B cell (primary cell): Measurements from ENCODE around the gene CPD. TPM values are rescaled to one million over a fixed set of nuclear protein-coding genes. Genes with fewer than 3 reads are reported as not detected.

Experiments
- ATAC-seq: fragments of 200-7000 bp; cut with Tn5 transposase; one replicate; pipeline ENCODE4 v1.10.0; 2021; ENCODE audit warnings: low read depth, mild to moderate bottlenecking, moderate number of reproducible peaks, moderate library complexity
- CTCF ChIA-PET: fragments of 350-600 bp; sonication (Branson Sonifier 250); formaldehyde crosslinking; loops from one replicate; lab custom pipeline; 2021; ENCODE audit warnings: antibody characterized with exemption, inconsistent platforms; lab: Charles Lee
- POLR2A ChIA-PET: fragments of 350-600 bp; sonication (Branson Sonifier 250); formaldehyde crosslinking; loops from one replicate; lab custom pipeline; 2021; ENCODE audit warnings: antibody characterized with exemption; lab: Charles Lee
- DNase-seq: peaks from one replicate; pipeline ENCODE4 v3.0.0; 2013
- H2AFZ ChIP-seq: 2 replicates; pipeline ENCODE4 v1.6.1; 2012; ENCODE audit warnings: mild to moderate bottlenecking, low read depth, low read length; ENCODE audit not compliant: insufficient read depth, poor library complexity, severe bottlenecking
- H3K27ac ChIP-seq, 2 donors: 1 replicate in 1 of 2; 2 replicates in 1 of 2; pipeline ENCODE4 v1.5.1; 2012 to 2013; ENCODE audit warnings: low read length in 2 of 2, mild to moderate bottlenecking in 2 of 2, moderate library complexity in 1 of 2
- H3K27me3 ChIP-seq, 4 experiments: fragments of 200-600 bp in 1 of 4; sonication (generic) in 1 of 4; replicated peaks in 1 of 4; 1 replicate in 2 of 4; 2 replicates in 2 of 4; pipeline versions ENCODE4 v1.6.1 to v1.7.0; 2013 to 2016; ENCODE audit warnings: low read length in 3 of 4, mild to moderate bottlenecking in 2 of 4, mixed read lengths in 1 of 4, moderate library complexity in 1 of 4; ENCODE audit not compliant: insufficient read depth in 4 of 4, control insufficient read depth in 3 of 4; ENCODE audit errors: control extremely low read depth in 1 of 4
- H3K36me3 ChIP-seq, 2 experiments: replicated peaks in 1 of 2; 1 replicate in 1 of 2; 2 replicates in 1 of 2; pipeline versions ENCODE4 v1.6.1 to v1.7.1; 2013; ENCODE audit warnings: low read length in 1 of 2; ENCODE audit not compliant: insufficient read depth in 2 of 2, control insufficient read depth in 1 of 2; ENCODE audit errors: control extremely low read depth in 1 of 2, extremely low read depth in 1 of 2
- H3K4me1 ChIP-seq, 2 donors: fragments of 200-600 bp in 1 of 2; sonication (generic) in 1 of 2; 1 replicate in 1 of 2; 2 replicates in 1 of 2; pipeline versions ENCODE4 v1.5.1 to v1.6.1; 2013 to 2017; ENCODE audit warnings: low read length in 2 of 2; ENCODE audit not compliant: control insufficient read depth in 2 of 2, insufficient read depth in 2 of 2
- H3K4me2 ChIP-seq: replicated peaks from 2 replicates; pipeline ENCODE3; 2012; ENCODE audit warnings: mild to moderate bottlenecking, low read depth, low read length; ENCODE audit not compliant: poor library complexity, severe bottlenecking
- H3K4me3 ChIP-seq, 5 experiments: fragments of 200-600 bp in 1 of 5; sonication (generic) in 1 of 5; 1 replicate in 3 of 5; 2 replicates in 2 of 5; pipeline versions ENCODE4 v1.5.1 to v1.7.0; 2011 to 2016; ENCODE audit warnings: low read length in 4 of 5, mild to moderate bottlenecking in 4 of 5, low read depth in 2 of 5, control low read depth in 1 of 5, moderate library complexity in 1 of 5; ENCODE audit not compliant: insufficient read depth in 1 of 5; ENCODE audit errors: control extremely low read depth in 1 of 5, extremely low read depth in 1 of 5
- H3K79me2 ChIP-seq: fragments of 200-600 bp; sonication (generic); one replicate; pipeline ENCODE4 v1.6.0; 2016; ENCODE audit warnings: low read length; ENCODE audit not compliant: control insufficient read depth, insufficient read depth
- H3K9ac ChIP-seq: fragments of 200-600 bp; sonication (generic); 2 replicates; pipeline ENCODE4 v1.6.1; 2017; ENCODE audit warnings: mild to moderate bottlenecking, low read length, moderate library complexity
- H3K9me3 ChIP-seq, 3 donors: one replicate each; pipeline versions ENCODE4 v1.6.1 to v1.7.1; 2013; ENCODE audit warnings: low read length in 2 of 3; ENCODE audit not compliant: control insufficient read depth in 2 of 3, insufficient read depth in 1 of 3; ENCODE audit errors: control extremely low read depth in 1 of 3
- H4K20me1 ChIP-seq: 2 replicates; pipeline ENCODE4 v1.6.0; 2012; ENCODE audit warnings: mild to moderate bottlenecking, low read length; ENCODE audit not compliant: insufficient read depth, control insufficient read depth, poor library complexity, severe bottlenecking
- H3K27ac Mint-ChIP-seq: one replicate; pipeline ENCODE4 v1.8.0; 2021; ENCODE audit warnings: mixed read lengths
- H3K27me3 Mint-ChIP-seq: one replicate; pipeline ENCODE4 v1.8.0; 2021; ENCODE audit warnings: mixed read lengths
- H3K4me1 Mint-ChIP-seq: one replicate; pipeline ENCODE4 v1.8.0; 2021; ENCODE audit warnings: mixed read lengths
- H3K4me3 Mint-ChIP-seq: one replicate; pipeline ENCODE4 v1.8.0; 2021; ENCODE audit warnings: mixed read lengths
- H3K9me3 Mint-ChIP-seq: one replicate; pipeline ENCODE4 v1.8.0; 2022; ENCODE audit warnings: mixed read lengths; ENCODE audit not compliant: insufficient read depth
- EZH2 ChIP-seq: IDR thresholded peaks from 2 replicates; pipeline ENCODE4 v1.6.1; 2012; ENCODE audit warnings: borderline replicate concordance, low read depth, mild to moderate bottlenecking, moderate library complexity, low read length; ENCODE audit not compliant: insufficient read depth, poor library complexity, severe bottlenecking
- whole genome bisulfite sequencing: methylation state at CpG from one replicate; pipeline ENCODE4 v1.1.5; 2013; ENCODE audit warnings: missing lambda C conversion rate; ENCODE audit not compliant: insufficient coverage; 5-methylcytosine and 5-hydroxymethylcytosine counted together
- intact Hi-C: fragments of 100-400 bp; cut with micrococcal nuclease; formaldehyde crosslinking; loops from one replicate; pipeline ENCODE4 v1.10.0; 2022
- polyA plus RNA-seq: library from polyadenylated mRNA; depleted of rRNA; stranded (reverse); fragments of >200 nt; gene quantifications from 2 replicates; pipeline ENCODE4 v1.2.3, GENCODE V29; 2012
- total RNA-seq, 2 donors: library from RNA; stranded (reverse); fragments of 120-200 nt in 1 of 2; gene quantifications; 1 replicate in 1 of 2; 2 replicates in 1 of 2; pipeline versions ENCODE4 v1.2.3 to v1.2.4, GENCODE V29; 2013 to 2022
- TF ChIP-seq, protein P1 (sequence below): fragments of 200-600 bp; IDR thresholded peaks from one replicate; pipeline ENCODE4 v1.8.0; 2022; ENCODE audit warnings: antibody characterized with exemption, mild to moderate bottlenecking

The CPD gene
- total and polyA plus RNA-seq, 2 donors (not counting 1 experiment from before 2014, with no cell fraction given): 1.5 to 15.6 TPM

GRCh38 chr17:30477083-30477773 lies 98.5 kb downstream of the CPD start, which contains the start of gene GOSR1:
Gene GOSR1, plus strand, starts transcription at chr17:30477408. Its CDS starts 26 bp downstream, at chr17:30477434.
- Histone ChIP-seq H3K4me2 (peak within 1 kb of the TSS; percentile 77), H3K27me3 (peaks cover 0 to 4% (median 0%) of the 10 kb centered on the region in 4 experiments), H3K4me3 (peak within 1 kb of the TSS; percentile 77 to 93 (median 81)), H3K4me1 (peaks cover 20 to 22% of the 10 kb centered on the region in 2 donors), H2AFZ (peak within 1 kb of the TSS; percentile 100), H3K9ac (peak within 1 kb of the TSS; percentile 99), H3K79me2 (peaks cover 37% of the 10 kb centered on the region), H3K27ac (peak within 1 kb of the TSS; percentile 92 to 99), H3K36me3 (peaks cover 0 to 26% of the 10 kb centered on the region in 2 experiments), H3K9me3 (peaks cover 0 to 2% (median 0%) of the 10 kb centered on the region in 3 donors), H4K20me1 (peaks cover 6% of the 10 kb centered on the region)
- POLR2A ChIA-PET: interaction anchor here (1.5 kb wide), 1 partner anchor 123 kb away, joined by 4 read pairs; no protein-coding TSS in a partner anchor
- peak; percentile 94 for DNase-seq
- H3K27ac Mint-ChIP-seq: peak within 1 kb of the TSS; percentile 96
- TF ChIP-seq EZH2: no peak
- TF ChIP-seq, protein P1, sequence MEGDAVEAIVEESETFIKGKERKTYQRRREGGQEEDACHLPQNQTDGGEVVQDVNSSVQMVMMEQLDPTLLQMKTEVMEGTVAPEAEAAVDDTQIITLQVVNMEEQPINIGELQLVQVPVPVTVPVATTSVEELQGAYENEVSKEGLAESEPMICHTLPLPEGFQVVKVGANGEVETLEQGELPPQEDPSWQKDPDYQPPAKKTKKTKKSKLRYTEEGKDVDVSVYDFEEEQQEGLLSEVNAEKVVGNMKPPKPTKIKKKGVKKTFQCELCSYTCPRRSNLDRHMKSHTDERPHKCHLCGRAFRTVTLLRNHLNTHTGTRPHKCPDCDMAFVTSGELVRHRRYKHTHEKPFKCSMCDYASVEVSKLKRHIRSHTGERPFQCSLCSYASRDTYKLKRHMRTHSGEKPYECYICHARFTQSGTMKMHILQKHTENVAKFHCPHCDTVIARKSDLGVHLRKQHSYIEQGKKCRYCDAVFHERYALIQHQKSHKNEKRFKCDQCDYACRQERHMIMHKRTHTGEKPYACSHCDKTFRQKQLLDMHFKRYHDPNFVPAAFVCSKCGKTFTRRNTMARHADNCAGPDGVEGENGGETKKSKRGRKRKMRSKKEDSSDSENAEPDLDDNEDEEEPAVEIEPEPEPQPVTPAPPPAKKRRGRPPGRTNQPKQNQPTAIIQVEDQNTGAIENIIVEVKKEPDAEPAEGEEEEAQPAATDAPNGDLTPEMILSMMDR: peak; percentile 75
- CTCF ChIA-PET: interaction anchor here (0.8 to 2.2 kb wide), 16 partner anchors 8 to 354 kb away, joined by 3 to 9 read pairs (median 5); partner anchors contain the start of gene ATAD5
- intact Hi-C loops: loop anchor here (1.0 to 5.0 kb wide), 6 partner anchors 75 to 360 kb away; partner anchors contain the start of genes CPD, CRLF3 and NSRP1
- under 1% methylated on average over 37 of the region's 37 CpGs for WGBS
- no peaks in the 10 kb centered on the region for H3K9me3 Mint-ChIP-seq
- no peaks in the 10 kb centered on the region for H3K27me3 Mint-ChIP-seq
- ATAC-seq: peak; percentile 99
- H3K4me3 Mint-ChIP-seq: peak within 1 kb of the TSS; percentile 94
- peaks cover 33% of the 10 kb centered on the region for H3K4me1 Mint-ChIP-seq
